OCI-LY3 (cell line): ENCODE measurements around the gene UBE3A.

Source experiments
- H2AFZ ChIP-seq: fragments of 200-600, 300-600 bp; shearing (Covaris generic); 2 replicates; pipeline ENCODE4 v1.6.0; 2014; ENCODE audit warnings: antibody characterized with exemption, low read depth, low read length
- H3K27ac ChIP-seq: fragments of 200-600, 300-600 bp; sonication (generic); 2 replicates; pipeline ENCODE4 v1.5.1; 2014; ENCODE audit warnings: mild to moderate bottlenecking, low read length, moderate library complexity, mixed read lengths
- H3K27me3 ChIP-seq: fragments of 200-600, 300-600 bp; sonication (generic); 2 replicates; pipeline ENCODE4 v1.6.1; 2014; ENCODE audit warnings: low read depth, low read length, mixed read lengths
- H3K36me3 ChIP-seq: fragments of 200-600, 300-600 bp; sonication (generic); replicated peaks from 2 replicates; pipeline ENCODE3; 2014; ENCODE audit warnings: low read depth, low read length, mixed read lengths
- H3K4me1 ChIP-seq: fragments of 300-600, 200-600 bp; sonication (generic); 2 replicates; pipeline ENCODE4 v1.6.1; 2014; ENCODE audit warnings: low read length, mixed read lengths
- H3K4me2 ChIP-seq: fragments of 200-600, 300-600 bp; sonication (generic); 2 replicates; pipeline ENCODE4 v1.6.1; 2014; ENCODE audit warnings: low read length, mixed read lengths
- H3K4me3 ChIP-seq: fragments of 300-600, 200-600 bp; sonication (generic); 2 replicates; pipeline ENCODE4 v1.5.1; 2014; ENCODE audit warnings: antibody characterized with exemption, mild to moderate bottlenecking, low read length, moderate library complexity
- H3K79me2 ChIP-seq: fragments of 300-600, 200-600 bp; shearing (Covaris generic); 2 replicates; pipeline ENCODE4 v1.6.1; 2014; ENCODE audit warnings: mild to moderate bottlenecking, low read length, mixed read lengths
- H3K9ac ChIP-seq: fragments of 300-600, 200-600 bp; shearing (Covaris generic); 2 replicates; pipeline ENCODE4 v1.6.0; 2014; ENCODE audit warnings: mild to moderate bottlenecking, low read length, moderate library complexity
- H3K9me3 ChIP-seq: fragments of 200-600, 300-600 bp; shearing (Covaris generic); 2 replicates; pipeline ENCODE4 v1.6.1; 2014; ENCODE audit warnings: low read length, mixed read lengths; ENCODE audit not compliant: insufficient read depth
- H4K20me1 ChIP-seq: fragments of 200-600, 300-600 bp; sonication (generic); 2 replicates; pipeline ENCODE4 v1.6.1; 2016; ENCODE audit warnings: low read length, mixed read lengths; ENCODE audit not compliant: insufficient read depth
- EZH2phosphoT487 ChIP-seq: fragments of 200-600 bp; shearing (Covaris generic); IDR thresholded peaks from 2 replicates; pipeline ENCODE4 v1.6.1; 2018; ENCODE audit warnings: antibody characterized with exemption, mixed run types, low read depth
- TF ChIP-seq, protein P1 (sequence below): fragments of 200-600, 300-600 bp; sonication (generic); IDR thresholded peaks from 2 replicates; pipeline ENCODE4 v1.5.1; 2014; ENCODE audit warnings: antibody characterized with exemption, low read length, low read depth

Gene UBE3A

DNA sequence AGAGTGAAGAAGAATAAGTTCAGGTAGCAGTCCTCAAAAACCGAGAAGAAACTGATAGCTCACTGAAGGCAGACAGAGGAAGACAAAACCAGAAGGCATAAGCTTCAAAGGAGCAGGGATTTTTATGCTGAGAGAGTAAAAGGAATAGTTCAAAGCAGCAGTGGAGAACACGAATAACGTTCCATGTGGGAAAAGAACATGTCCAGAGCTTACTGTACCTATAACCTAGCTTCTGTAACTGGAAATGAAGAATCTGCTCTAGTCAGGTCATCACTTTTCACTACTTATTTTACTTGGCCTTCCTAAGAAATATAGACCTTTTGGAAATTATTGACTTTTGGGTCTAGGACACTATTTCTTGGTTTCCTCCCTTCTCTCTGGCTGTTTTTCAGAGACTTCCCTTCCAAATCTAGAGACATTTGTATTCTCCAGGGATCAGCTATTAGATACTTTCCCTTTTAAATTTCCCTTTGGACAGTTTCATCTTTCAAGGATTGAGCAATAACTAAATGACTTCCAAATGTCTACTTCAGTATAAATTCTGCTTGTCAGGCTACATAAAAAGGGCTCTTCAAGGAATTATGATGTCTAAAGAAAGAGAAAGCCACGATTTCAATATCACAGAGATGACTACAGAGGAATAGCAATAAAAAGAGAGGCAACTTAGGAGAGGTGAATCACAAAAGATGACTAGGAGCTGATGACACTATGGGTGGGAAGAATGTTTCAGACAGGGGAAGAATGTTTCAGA lies 46.7 kb downstream of the UBE3A start:
- Histone ChIP-seq H3K9ac (no peak overlapping the region), H4K20me1 (peaks cover 9% of the 10 kb centered on the region), H3K4me1 (no peaks in the 10 kb centered on the region), H3K4me2 (no peak overlapping the region), H3K27me3 (no peaks in the 10 kb centered on the region), H3K36me3 (peaks cover 42% of the 10 kb centered on the region), H2AFZ (no peak overlapping the region), H3K4me3 (no peak overlapping the region), H3K9me3 (no peaks in the 10 kb centered on the region), H3K79me2 (peaks cover 68% of the 10 kb centered on the region), H3K27ac (no peak overlapping the region)
- no peak for TF ChIP-seq EZH2phosphoT487
- TF ChIP-seq, protein P1, sequence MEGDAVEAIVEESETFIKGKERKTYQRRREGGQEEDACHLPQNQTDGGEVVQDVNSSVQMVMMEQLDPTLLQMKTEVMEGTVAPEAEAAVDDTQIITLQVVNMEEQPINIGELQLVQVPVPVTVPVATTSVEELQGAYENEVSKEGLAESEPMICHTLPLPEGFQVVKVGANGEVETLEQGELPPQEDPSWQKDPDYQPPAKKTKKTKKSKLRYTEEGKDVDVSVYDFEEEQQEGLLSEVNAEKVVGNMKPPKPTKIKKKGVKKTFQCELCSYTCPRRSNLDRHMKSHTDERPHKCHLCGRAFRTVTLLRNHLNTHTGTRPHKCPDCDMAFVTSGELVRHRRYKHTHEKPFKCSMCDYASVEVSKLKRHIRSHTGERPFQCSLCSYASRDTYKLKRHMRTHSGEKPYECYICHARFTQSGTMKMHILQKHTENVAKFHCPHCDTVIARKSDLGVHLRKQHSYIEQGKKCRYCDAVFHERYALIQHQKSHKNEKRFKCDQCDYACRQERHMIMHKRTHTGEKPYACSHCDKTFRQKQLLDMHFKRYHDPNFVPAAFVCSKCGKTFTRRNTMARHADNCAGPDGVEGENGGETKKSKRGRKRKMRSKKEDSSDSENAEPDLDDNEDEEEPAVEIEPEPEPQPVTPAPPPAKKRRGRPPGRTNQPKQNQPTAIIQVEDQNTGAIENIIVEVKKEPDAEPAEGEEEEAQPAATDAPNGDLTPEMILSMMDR: no peak

- Histone ChIP-seq H3K9me3 (0 out of 2 replicates have a peak, but pooled peaks cover 4% of the 10 kb centered on the region), H3K9ac (no peak overlapping the region), H3K36me3 (peaks cover 61% of the 10 kb centered on the region), H3K4me2 (no peak overlapping the region), H3K4me3 (no peak overlapping the region), H2AFZ (no peak overlapping the region), H4K20me1 (peaks cover 8% of the 10 kb centered on the region; the same call in 1 of the 2 replicates), H3K79me2 (peaks cover 88% of the 10 kb centered on the region), H3K27me3 (no peaks in the 10 kb centered on the region), H3K4me1 (no peaks in the 10 kb centered on the region), H3K27ac (no peak overlapping the region)
- no peak for TF ChIP-seq EZH2phosphoT487
- TF ChIP-seq, protein P1: no peak
Observed at GRCh38 chr15:25385986-25386385, 52.8 kb downstream of the UBE3A start.

DNA sequence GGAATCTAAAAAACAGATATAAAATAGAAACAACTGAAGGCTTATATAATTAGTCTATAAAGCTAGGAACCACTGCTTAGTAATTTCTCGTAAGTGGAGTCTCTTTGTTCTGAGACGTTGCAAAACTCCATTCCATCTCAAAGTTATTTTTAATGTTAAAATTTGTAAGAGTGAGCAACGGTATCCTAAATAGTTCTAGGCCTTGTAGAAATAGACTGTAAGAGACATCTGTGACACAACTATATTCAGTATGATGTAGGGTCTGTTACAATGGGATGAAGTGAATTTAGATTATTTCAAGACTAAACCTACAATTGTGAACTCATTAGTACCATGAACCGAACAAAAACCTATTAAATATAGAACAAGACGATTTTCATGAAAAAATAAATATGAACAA lies 57.2 kb downstream of the UBE3A start:
- H2AFZ ChIP-seq: no peak overlapping the region
- no peak overlapping the region for H3K4me3 ChIP-seq
- peaks cover 66% of the 10 kb centered on the region for H3K36me3 ChIP-seq
- no peak for TF ChIP-seq EZH2phosphoT487
- TF ChIP-seq, protein P1: no peak
- no peak overlapping the region for H3K9ac ChIP-seq
- H3K27me3 ChIP-seq: no peaks in the 10 kb centered on the region
- 0 out of 2 replicates have a peak, but pooled peaks cover 3% of the 10 kb centered on the region for H3K4me1 ChIP-seq
- peaks cover 80% of the 10 kb centered on the region for H3K79me2 ChIP-seq
- H3K27ac ChIP-seq: no peak overlapping the region
- H3K9me3 ChIP-seq: 0 out of 2 replicates have a peak, but pooled peaks cover 4% of the 10 kb centered on the region
- no peak overlapping the region for H3K4me2 ChIP-seq
- peaks cover 14% of the 10 kb centered on the region for H4K20me1 ChIP-seq

- peaks cover 72% of the 10 kb centered on the region for H3K79me2 ChIP-seq
- H3K4me1 ChIP-seq: 0 out of 2 replicates have a peak, but pooled peaks cover 3% of the 10 kb centered on the region
- no peak overlapping the region for H3K4me2 ChIP-seq
- H2AFZ ChIP-seq: no peak overlapping the region
- H3K27ac ChIP-seq: no peak overlapping the region
- H3K9ac ChIP-seq: no peak overlapping the region
- no peak overlapping the region for H3K4me3 ChIP-seq
- no peaks in the 10 kb centered on the region for H3K27me3 ChIP-seq
- no peaks in the 10 kb centered on the region for H3K9me3 ChIP-seq
- H3K36me3 ChIP-seq: peaks cover 58% of the 10 kb centered on the region
- TF ChIP-seq EZH2phosphoT487: no peak
- TF ChIP-seq, protein P1: no peak
- H4K20me1 ChIP-seq: peaks cover 14% of the 10 kb centered on the region
Observed at GRCh38 chr15:25378501-25378901, 60.3 kb downstream of the UBE3A start.
